HCT116 (cell line): Measurements from ENCODE around the gene MTG2. TPM values are rescaled to one million over a fixed set of nuclear protein-coding genes. Genes with fewer than 3 reads are reported as not detected.

ENCODE experiments used
- ATAC-seq: fragments of 200-7000 bp; cut with Tn5 transposase; 2 replicates; pipeline ENCODE4 v1.9.1; 2020; ENCODE audit warnings: mild to moderate bottlenecking, moderate library complexity
- BruUV-seq: library from RNA; stranded (reverse); fragments of 400-500 nt; replicated peaks from 2 replicates; lab custom pipeline; 2021; lab: Mats Ljungman, UMichigan
- CTCF ChIA-PET: fragments of 300-600 bp; sonication (Branson Sonifier 250); formaldehyde crosslinking; loops from one replicate; lab custom pipeline; 2021; ENCODE audit warnings: antibody characterized with exemption; lab: Charles Lee
- POLR2A ChIA-PET: fragments of 300-600, 350-600 bp; sonication (Branson Sonifier 250); formaldehyde crosslinking; loops from one replicate; lab custom pipeline; 2021; ENCODE audit warnings: antibody characterized with exemption; lab: Charles Lee
- RAD21 ChIA-PET, 2 experiments: fragments of 300-600 bp; sonication (Branson Sonifier 250); formaldehyde crosslinking; loops; one replicate each; lab custom pipeline; 2023; ENCODE audit warnings: low total read pairs in 2 of 2; ENCODE audit not compliant: uncharacterized antibody in 2 of 2, unreplicated experiment in 2 of 2, low non-redundant PET in 1 of 2; lab: Charles Lee
- DNase-seq: peaks from one replicate; pipeline ENCODE4 v3.0.0-alpha.2; 2010; ENCODE audit warnings: low read depth, low spot score
- H2AFZ ChIP-seq: fragments of 200-600 bp; shearing (Covaris generic), sonication (generic); 2 replicates; pipeline ENCODE4 v1.6.1; 2017; ENCODE audit warnings: low read depth, mixed run types, mixed read lengths, antibody characterized with exemption, low read length; ENCODE audit not compliant: poor library complexity, severe bottlenecking
- H3K27ac ChIP-seq: 2 replicates; pipeline ENCODE4 v1.5.1; 2012; ENCODE audit warnings: low read depth, low read length
- H3K27me3 ChIP-seq: fragments of 200-600 bp; sonication (generic); 2 replicates; pipeline ENCODE4 v1.6.1; 2016; ENCODE audit warnings: mixed run types, low read length, mixed read lengths; ENCODE audit not compliant: insufficient read depth
- H3K36me3 ChIP-seq, 2 experiments: fragments of 200-500 bp in 1 of 2; fragments of 200-600 bp in 1 of 2; sonication (Bioruptor generic) in 1 of 2; sonication (generic) in 1 of 2; 2 replicates each; pipeline versions ENCODE4 v1.5.1 to v1.6.1; 2014 to 2016; ENCODE audit warnings: low read length in 2 of 2, inconsistent platforms in 1 of 2, mixed read lengths in 1 of 2, mixed run types in 1 of 2; ENCODE audit not compliant: insufficient read depth in 2 of 2, control insufficient read depth in 1 of 2
- H3K4me1 ChIP-seq, 2 experiments: fragments of 200-600 bp in 1 of 2; sonication (generic) in 1 of 2; 2 replicates each; pipeline versions ENCODE4 v1.5.1 to v1.6.1; 2012 to 2017; ENCODE audit warnings: low read length in 2 of 2, inconsistent platforms in 1 of 2, mild to moderate bottlenecking in 1 of 2, mixed read lengths in 1 of 2, mixed run types in 1 of 2, moderate library complexity in 1 of 2; ENCODE audit not compliant: insufficient read depth in 2 of 2, control insufficient read depth in 1 of 2
- H3K4me2 ChIP-seq: fragments of 200-600 bp; sonication (generic); 2 replicates; pipeline ENCODE4 v1.6.1; 2017; ENCODE audit warnings: mixed run types, low read length, mixed read lengths
- H3K4me3 ChIP-seq, 2 experiments: fragments of 200-600 bp in 1 of 2; sonication (generic) in 1 of 2; replicated peaks in 1 of 2; 2 replicates each; pipeline ENCODE4 v1.5.1; 2011 to 2016; ENCODE audit warnings: low read length in 2 of 2, control low read depth in 1 of 2, low read depth in 1 of 2, mild to moderate bottlenecking in 1 of 2, mixed read lengths in 1 of 2, mixed run types in 1 of 2
- H3K79me2 ChIP-seq: fragments of 200-600 bp; sonication (generic); 2 replicates; pipeline ENCODE4 v1.6.1; 2017; ENCODE audit warnings: mild to moderate bottlenecking, mixed run types, low read length, moderate library complexity, mixed read lengths; ENCODE audit not compliant: insufficient read depth
- H3K9ac ChIP-seq: fragments of 200-600 bp; sonication (generic); 2 replicates; pipeline ENCODE4 v1.6.1; 2016; ENCODE audit warnings: low read length, mixed read lengths
- H3K9me2 ChIP-seq: fragments of 200-600 bp; sonication (generic), shearing (Covaris generic); 2 replicates; pipeline ENCODE4 v1.6.1; 2017; ENCODE audit warnings: mixed run types, mild to moderate bottlenecking, moderate library complexity; ENCODE audit not compliant: insufficient read depth
- H3K9me3 ChIP-seq, 2 experiments: fragments of 200-500 bp in 1 of 2; fragments of 200-600 bp in 1 of 2; sonication (Bioruptor generic) in 1 of 2; sonication (generic) in 1 of 2; 2 replicates each; pipeline ENCODE4 v1.6.1; 2014 to 2017; ENCODE audit warnings: low read length in 2 of 2, mixed read lengths in 2 of 2, inconsistent platforms in 1 of 2, low read depth in 1 of 2, mild to moderate bottlenecking in 1 of 2, mixed run types in 1 of 2, moderate library complexity in 1 of 2; ENCODE audit not compliant: control insufficient read depth in 1 of 2, insufficient read depth in 1 of 2
- H4K20me1 ChIP-seq: fragments of 200-600 bp; sonication (generic), shearing (Covaris generic); 2 replicates; pipeline ENCODE4 v1.6.1; 2017; ENCODE audit warnings: mixed run types, mild to moderate bottlenecking, moderate library complexity; ENCODE audit not compliant: insufficient read depth
- ATF3 ChIP-seq: IDR thresholded peaks from 2 replicates; pipeline ENCODE4 v1.6.1; 2012
- CBX3 ChIP-seq: IDR thresholded peaks from 2 replicates; pipeline ENCODE4 v1.6.1; 2012; ENCODE audit warnings: low read depth
- CEBPB ChIP-seq: IDR thresholded peaks from 2 replicates; pipeline ENCODE4 v1.6.1; 2012; ENCODE audit warnings: low read depth
- EGR1 ChIP-seq: IDR thresholded peaks from 2 replicates; pipeline ENCODE4 v1.6.1; 2012; ENCODE audit warnings: low read depth
- ELF1 ChIP-seq: IDR thresholded peaks from 2 replicates; pipeline ENCODE4 v1.6.1; 2012; ENCODE audit warnings: low read depth, borderline replicate concordance
- EZH2 ChIP-seq: fragments of 200-600 bp; sonication (generic); IDR thresholded peaks from 2 replicates; pipeline ENCODE4 v1.6.1; 2017; ENCODE audit warnings: antibody characterized with exemption, mixed run types
- EZH2phosphoT487 ChIP-seq: fragments of 200-600 bp; IDR thresholded peaks from 2 replicates; pipeline ENCODE4 v1.6.1; 2018; ENCODE audit warnings: antibody characterized with exemption, borderline replicate concordance
- FOSL1 ChIP-seq: IDR thresholded peaks from 2 replicates; pipeline ENCODE4 v1.6.1; 2012; ENCODE audit warnings: low read depth
- JUND ChIP-seq: IDR thresholded peaks from 2 replicates; pipeline ENCODE4 v1.6.1; 2012
- MAX ChIP-seq: IDR thresholded peaks from 2 replicates; pipeline ENCODE4 v1.6.1; 2012
- POLR2A ChIP-seq: IDR thresholded peaks from 2 replicates; pipeline ENCODE4 v1.7.0; 2011; ENCODE audit warnings: borderline replicate concordance; ENCODE audit not compliant: insufficient read depth, insufficient read length; ENCODE audit errors: extremely low read depth
- POLR2AphosphoS5 ChIP-seq: IDR thresholded peaks from 2 replicates; pipeline ENCODE4 v1.6.1; 2011; ENCODE audit warnings: mild to moderate bottlenecking, low read depth, low read length, moderate library complexity
- RAD21 ChIP-seq: IDR thresholded peaks from 2 replicates; pipeline ENCODE4 v1.6.1; 2012; ENCODE audit warnings: low read depth, mild to moderate bottlenecking
- REST ChIP-seq: IDR thresholded peaks from 2 replicates; pipeline ENCODE4 v1.6.1; 2012; ENCODE audit warnings: low read depth
- SIN3A ChIP-seq: IDR thresholded peaks from 2 replicates; pipeline ENCODE4 v1.6.1; 2012; ENCODE audit warnings: low read depth
- SP1 ChIP-seq: IDR thresholded peaks from 2 replicates; pipeline ENCODE4 v1.6.1; 2012; ENCODE audit warnings: low read depth
- SRF ChIP-seq: IDR thresholded peaks from 2 replicates; pipeline ENCODE4 v1.6.1; 2012; ENCODE audit warnings: low read depth
- TCF7L2 ChIP-seq: IDR thresholded peaks from 2 replicates; pipeline ENCODE4 v1.7.0; 2011; ENCODE audit warnings: borderline replicate concordance, inconsistent platforms; ENCODE audit not compliant: insufficient read depth, insufficient read length; ENCODE audit errors: extremely low read depth
- YY1 ChIP-seq: IDR thresholded peaks from 2 replicates; pipeline ENCODE4 v1.6.1; 2011; ENCODE audit warnings: low read length, low read depth, moderate library complexity, mild to moderate bottlenecking; ENCODE audit not compliant: insufficient replicate concordance; ENCODE audit errors: extremely low read depth
- ZBTB33 ChIP-seq: IDR thresholded peaks from 2 replicates; pipeline ENCODE4 v1.6.1; 2011; ENCODE audit warnings: mild to moderate bottlenecking, low read length, moderate library complexity; ENCODE audit not compliant: insufficient replicate concordance; ENCODE audit errors: extremely low read depth
- ZFX ChIP-seq: fragments of 450-650 bp; IDR thresholded peaks from 2 replicates; pipeline ENCODE4 v1.6.1; 2017
- ZNF274 ChIP-seq: fragments of 200-500 bp; sonication (Bioruptor generic); IDR thresholded peaks from 2 replicates; pipeline ENCODE4 v1.6.1; 2014; ENCODE audit warnings: mild to moderate bottlenecking, low read depth, low read length, inconsistent platforms
- intact Hi-C: fragments of 100-400 bp; cut with micrococcal nuclease; formaldehyde crosslinking; loops from 2 replicates; pipeline ENCODE4 v1.10.0; 2022
- total RNA-seq: library from RNA; stranded (reverse); gene quantifications from one replicate; pipeline ENCODE4 v1.2.1, GENCODE V29; 2021; ENCODE audit not compliant: unreplicated experiment

Gene MTG2
- total RNA-seq, 1 experiment from 2014 or later = 43.3 TPM

- peak; percentile 98 for ATAC-seq
- Histone ChIP-seq H3K9me3 (no peaks in the 10 kb centered on the region), H2AFZ (no peak within 1 kb of the TSS), H3K4me3 (peak within 1 kb of the TSS; percentile 63 to 80), H3K36me3 (no peaks in the 10 kb centered on the region), H3K4me1 (peaks cover 5 to 35% of the 10 kb centered on the region in 2 experiments; a peak in 3 of 4 replicates), H3K79me2 (peaks cover 22% of the 10 kb centered on the region), H4K20me1 (no peaks in the 10 kb centered on the region), H3K4me2 (peak within 1 kb of the TSS; percentile 93), H3K27ac (peak within 1 kb of the TSS; percentile 46), H3K9ac (peak within 1 kb of the TSS; percentile 76), H3K9me2 (no peaks in the 10 kb centered on the region), H3K27me3 (no peaks in the 10 kb centered on the region)
- BruUV-seq = no TSS peak
- intact Hi-C loops = no loop called here
- peak; percentile 97 for DNase-seq
- ChIA-PET CTCF (no interaction called here), POLR2A (no interaction called here), RAD21 (no interaction called here)
- TF ChIP-seq JUND (no peak), CBX3 (no peak), ATF3 (no peak), SIN3A (no peak), ZFX (no peak), EZH2phosphoT487 (no peak), MAX (peak; percentile 80), SRF (peak; percentile 96), TCF7L2 (no peak), EGR1 (peak; percentile 94), CEBPB (no peak), ELF1 (no peak; the same call in 1 of the 2 replicates), YY1 (peak; percentile 18), FOSL1 (no peak), REST (no peak), ZNF274 (no peak), POLR2A (no peak), RAD21 (no peak), EZH2 (no peak), SP1 (peak; percentile 98), POLR2AphosphoS5 (0 out of 2 replicates have a peak, but pooled peaks have one; percentile 32), ZBTB33 (no peak)
Measured at GRCh38 chr20:62237801-62238568, 55.2 kb downstream of the MTG2 start, which contains the start of gene OSBPL2. TSS of gene OSBPL2 (plus strand) at chr20:62238521. CDS start at chr20:62256185, 17,664 bp downstream.
